Mesenchymal stem cell (in vitro differentiated cells and primary cell): ENCODE results near the gene CTSL.
"Not testable (repeated sequence)": the region's sequence is repeated elsewhere in the genome, so short reads cannot be mapped to it uniquely, and the experiment has no call there.

Source experiments
- DNase-seq: peaks from one replicate; pipeline ENCODE4 v3.0.0-alpha.2; 2013
- H2AFZ ChIP-seq: one replicate; pipeline ENCODE4 v1.6.1; 2013; ENCODE audit warnings: low read depth, mild to moderate bottlenecking, control low read depth, inconsistent platforms, low read length, moderate library complexity
- H2AK5ac ChIP-seq: 2 replicates; pipeline ENCODE4 v1.6.1; 2013; ENCODE audit warnings: low read length, moderate library complexity, mild to moderate bottlenecking, inconsistent platforms; ENCODE audit not compliant: severe bottlenecking
- H2BK120ac ChIP-seq: one replicate; pipeline ENCODE4 v1.6.1; 2013; ENCODE audit warnings: low read depth, mild to moderate bottlenecking, inconsistent platforms, low read length, moderate library complexity
- H2BK12ac ChIP-seq, 2 experiments: one replicate each; pipeline ENCODE4 v1.6.1; 2013; ENCODE audit warnings: inconsistent platforms in 2 of 2, low read length in 2 of 2, mild to moderate bottlenecking in 2 of 2, moderate library complexity in 2 of 2, control low read depth in 1 of 2
- H2BK15ac ChIP-seq: one replicate; pipeline ENCODE4 v1.6.1; 2013; ENCODE audit warnings: mild to moderate bottlenecking, low read depth, inconsistent platforms; ENCODE audit not compliant: poor library complexity, severe bottlenecking
- H2BK5ac ChIP-seq: 2 replicates; pipeline ENCODE4 v1.6.1; 2013; ENCODE audit warnings: low read depth, mild to moderate bottlenecking, low read length, control low read depth, inconsistent platforms; ENCODE audit not compliant: poor library complexity, severe bottlenecking
- H3K14ac ChIP-seq, 2 experiments: one replicate each; pipeline ENCODE4 v1.6.1; 2013; ENCODE audit warnings: inconsistent platforms in 2 of 2, low read length in 2 of 2, control low read depth in 1 of 2, mild to moderate bottlenecking in 1 of 2, moderate library complexity in 1 of 2
- H3K18ac ChIP-seq, 2 experiments: one replicate each; pipeline ENCODE4 v1.6.1; 2013; ENCODE audit warnings: inconsistent platforms in 2 of 2, low read length in 2 of 2, control low read depth in 1 of 2, low read depth in 1 of 2, mild to moderate bottlenecking in 1 of 2
- H3K23ac ChIP-seq, 2 experiments: one replicate each; pipeline ENCODE4 v1.6.1; 2013; ENCODE audit warnings: inconsistent platforms in 2 of 2, low read length in 2 of 2, mild to moderate bottlenecking in 2 of 2, moderate library complexity in 2 of 2, control low read depth in 1 of 2
- H3K27ac ChIP-seq: 2 replicates; pipeline ENCODE4 v1.5.1; 2013; ENCODE audit warnings: mild to moderate bottlenecking, moderate library complexity, low read length, control low read depth, inconsistent platforms; ENCODE audit not compliant: poor library complexity, severe bottlenecking
- H3K27me3 ChIP-seq, 2 experiments: 2 replicates each; pipeline versions ENCODE4 v1.6.1 to v1.7.0; 2013; ENCODE audit warnings: low read length in 2 of 2, mild to moderate bottlenecking in 2 of 2, moderate library complexity in 2 of 2, control low read depth in 1 of 2, inconsistent platforms in 1 of 2; ENCODE audit not compliant: control insufficient read depth in 1 of 2, insufficient read depth in 1 of 2
- H3K36me3 ChIP-seq, 2 experiments: 2 replicates each; pipeline versions ENCODE4 v1.6.1 to v1.7.0; 2013; ENCODE audit warnings: low read length in 2 of 2, control low read depth in 1 of 2, inconsistent platforms in 1 of 2, low read depth in 1 of 2, mild to moderate bottlenecking in 1 of 2; ENCODE audit not compliant: insufficient read depth in 2 of 2, control insufficient read depth in 1 of 2
- H3K4ac ChIP-seq, 2 experiments: one replicate each; pipeline ENCODE4 v1.6.1; 2013; ENCODE audit warnings: inconsistent platforms in 2 of 2, low read length in 2 of 2, mild to moderate bottlenecking in 2 of 2, moderate library complexity in 2 of 2, control low read depth in 1 of 2, low read depth in 1 of 2
- H3K4me1 ChIP-seq: 2 replicates; pipeline ENCODE4 v1.6.1; 2013; ENCODE audit warnings: low read depth, low read length, control low read depth; ENCODE audit not compliant: control insufficient read depth, insufficient read depth
- H3K4me2 ChIP-seq: 2 replicates; pipeline ENCODE4 v1.6.1; 2013; ENCODE audit warnings: low read length, mild to moderate bottlenecking, inconsistent platforms; ENCODE audit not compliant: poor library complexity, severe bottlenecking
- H3K4me3 ChIP-seq, 2 experiments: 2 replicates each; pipeline versions ENCODE4 v1.5.1 to v1.7.0; 2013; ENCODE audit warnings: low read length in 2 of 2, mild to moderate bottlenecking in 2 of 2, control low read depth in 1 of 2, low read depth in 1 of 2; ENCODE audit not compliant: insufficient read depth in 1 of 2
- H3K79me1 ChIP-seq: replicated peaks from 2 replicates; pipeline ENCODE4 v1.6.1; 2013; ENCODE audit warnings: mild to moderate bottlenecking, control low read depth, low read length, inconsistent platforms; ENCODE audit not compliant: poor library complexity, severe bottlenecking
- H3K9ac ChIP-seq: 2 replicates; pipeline ENCODE4 v1.7.0; 2013; ENCODE audit warnings: mild to moderate bottlenecking, low read length, moderate library complexity
- H3K9me3 ChIP-seq: 2 replicates; pipeline ENCODE4 v1.7.0; 2013; ENCODE audit warnings: mild to moderate bottlenecking, low read length; ENCODE audit not compliant: control insufficient read depth
- H4K8ac ChIP-seq: one replicate; pipeline ENCODE4 v1.6.1; 2013; ENCODE audit warnings: inconsistent platforms, mild to moderate bottlenecking, low read length, moderate library complexity
- H4K91ac ChIP-seq: one replicate; pipeline ENCODE4 v1.6.1; 2013; ENCODE audit warnings: mild to moderate bottlenecking, low read length, inconsistent platforms
- WGBS: methylation state at CpG from one replicate; pipeline ENCODE4 v1.1.7; 2013; ENCODE audit warnings: mixed read lengths; 5-methylcytosine and 5-hydroxymethylcytosine counted together

The CTSL gene

GRCh38 chr9:87753313-87753712, 27.4 kb downstream of the CTSL start:
- Histone ChIP-seq H2BK5ac (no peak overlapping the region), H3K4me3 (no peak overlapping the region), H3K9ac (no peak overlapping the region), H2AK5ac (no peak overlapping the region), H3K18ac (no peak overlapping the region), H2BK15ac (no peak overlapping the region), H3K4ac (no peak overlapping the region), H3K27ac (no peak overlapping the region), H4K91ac (no peak overlapping the region), H3K27me3 (no peaks in the 10 kb centered on the region), H3K14ac (no peak overlapping the region), H3K9me3 (peaks cover 6% of the 10 kb centered on the region), H3K23ac (no peak overlapping the region), H2BK120ac (no peak overlapping the region), H2BK12ac (no peak overlapping the region), H3K4me1 (peaks cover 4% of the 10 kb centered on the region), H4K8ac (no peak overlapping the region), H3K4me2 (no peak overlapping the region), H3K79me1 (no peaks in the 10 kb centered on the region), H3K36me3 (no peaks in the 10 kb centered on the region), H2AFZ (no peak overlapping the region)
- WGBS = 44% methylated on average over 1 of the region's 2 CpGs
- no peak for DNase-seq

GRCh38 chr9:87758330-87758729, 32.4 kb downstream of the CTSL start:
- not testable (repeated sequence) for H3K18ac ChIP-seq, H3K4ac ChIP-seq, H3K9ac ChIP-seq, H3K27ac ChIP-seq, H4K8ac ChIP-seq, H2BK5ac ChIP-seq, H3K4me2 ChIP-seq, H2AK5ac ChIP-seq, H3K36me3 ChIP-seq, H3K4me3 ChIP-seq, H2AFZ ChIP-seq, H3K23ac ChIP-seq, H3K9me3 ChIP-seq, H3K79me1 ChIP-seq, H2BK120ac ChIP-seq, H3K4me1 ChIP-seq, H2BK12ac ChIP-seq, H4K91ac ChIP-seq, H3K27me3 ChIP-seq, DNase-seq, H2BK15ac ChIP-seq, H3K14ac ChIP-seq
- 90% methylated on average over 7 of the region's 24 CpGs for WGBS

- H2AK5ac ChIP-seq = not testable (repeated sequence)
Observed at GRCh38 chr9:87759980-87760379, 34.1 kb downstream of the CTSL start.

GRCh38 chr9:87760529-87760928, 34.6 kb downstream of the CTSL start:
- Histone ChIP-seq H2BK12ac (no peak overlapping the region), H2BK5ac (no peak overlapping the region), H3K79me1 (no peaks in the 10 kb centered on the region), H4K8ac (no peak overlapping the region), H3K4me1 (no peaks in the 10 kb centered on the region), H2AK5ac (no peak overlapping the region), H2BK15ac (no peak overlapping the region), H3K23ac (no peak overlapping the region), H3K9me3 (no peaks in the 10 kb centered on the region), H3K36me3 (no peaks in the 10 kb centered on the region), H3K14ac (no peak overlapping the region), H3K27ac (no peak overlapping the region), H3K9ac (no peak overlapping the region), H4K91ac (no peak overlapping the region), H2BK120ac (no peak overlapping the region), H2AFZ (no peak overlapping the region), H3K4ac (no peak overlapping the region), H3K27me3 (peaks cover 0 to 7% of the 10 kb centered on the region in 2 experiments), H3K4me3 (no peak overlapping the region), H3K4me2 (no peak overlapping the region), H3K18ac (no peak overlapping the region)
- WGBS = no CpG with 5 or more reads among the region's 2 CpGs
- DNase-seq = no peak

More at GRCh38 chr9:87759980-87760379, 34.1 kb downstream of the CTSL start:
- not testable (repeated sequence) for H2BK120ac ChIP-seq, H2BK15ac ChIP-seq, H3K23ac ChIP-seq, DNase-seq, H3K18ac ChIP-seq, H3K4me2 ChIP-seq, H3K79me1 ChIP-seq, H4K8ac ChIP-seq, H3K9ac ChIP-seq, H3K4ac ChIP-seq, H3K4me1 ChIP-seq, H2BK12ac ChIP-seq, H2AFZ ChIP-seq, H3K27ac ChIP-seq, H3K36me3 ChIP-seq, H4K91ac ChIP-seq, H3K4me3 ChIP-seq, H2BK5ac ChIP-seq, H3K27me3 ChIP-seq, H3K14ac ChIP-seq, H3K9me3 ChIP-seq
